GM12878 (cell line): ENCODE measurements around the gene PPT2. TPM values are rescaled to one million over a fixed set of nuclear protein-coding genes. Genes with fewer than 3 reads are reported as not detected.

Experiments used
- ATAC-seq: fragments of 200-7000 bp; cut with Tn5 transposase; 3 replicates; pipeline ENCODE4 v1.9.1; 2020; ENCODE audit warnings: mild to moderate bottlenecking, moderate library complexity
- BruUV-seq: library from RNA; stranded (reverse); fragments of 400-500 nt; replicated peaks from 2 replicates; lab custom pipeline; 2021; lab: Mats Ljungman, UMichigan
- CTCF ChIA-PET: fragments of 300-600 bp; sonication (Branson Sonifier 250); formaldehyde crosslinking; extraction: SDS; loops from one replicate; lab custom pipeline; 2021; ENCODE audit warnings: inconsistent platforms; lab: Yijun Ruan, JAX
- POLR2A ChIA-PET: fragments of 350-600 bp; formaldehyde crosslinking; extraction: SDS; loops from one replicate; lab custom pipeline; 2021; ENCODE audit warnings: inconsistent platforms; lab: Charles Lee
- RAD21 ChIA-PET: fragments of 300-600 bp; sonication (Branson Sonifier 250); formaldehyde crosslinking; loops from one replicate; lab custom pipeline; 2023; ENCODE audit warnings: antibody characterized with exemption; ENCODE audit not compliant: unreplicated experiment; lab: Charles Lee
- SMC1A ChIA-PET: fragments of 300-600 bp; sonication (Branson Sonifier 250); formaldehyde crosslinking; loops from one replicate; lab custom pipeline; 2023; ENCODE audit not compliant: unreplicated experiment, uncharacterized antibody; lab: Charles Lee
- DNase-seq: peaks from one replicate; pipeline ENCODE4 v3.0.0-alpha.2; 2011; ENCODE audit warnings: low read depth, low spot score
- FAIRE-seq: peaks from 3 replicates; lab custom pipeline; 2011; peaks lifted over from hg19 to GRCh38; lab: Jason Lieb, UNC
- H2AFZ ChIP-seq: 2 replicates; pipeline ENCODE4 v1.6.0; 2011; ENCODE audit warnings: low read depth, low read length, control low read depth; ENCODE audit not compliant: control insufficient read depth
- H3K27ac ChIP-seq: 2 replicates; pipeline ENCODE4 v1.5.1; 2011; ENCODE audit warnings: control low read depth; ENCODE audit not compliant: control insufficient read depth, insufficient read depth
- H3K27me3 ChIP-seq, 2 experiments: replicated peaks in 1 of 2; 2 replicates each; pipeline versions ENCODE4 v1.6.0 to v1.6.1; 2011; ENCODE audit warnings: low read length in 1 of 2; ENCODE audit not compliant: control insufficient read depth in 2 of 2, insufficient read depth in 2 of 2
- H3K36me3 ChIP-seq, 2 experiments: 2 replicates each; pipeline ENCODE4 v1.5.1; 2011; ENCODE audit warnings: low read length in 1 of 2; ENCODE audit not compliant: control insufficient read depth in 2 of 2, insufficient read depth in 2 of 2
- H3K4me1 ChIP-seq: 2 replicates; pipeline ENCODE4 v1.6.1; 2011; ENCODE audit warnings: mild to moderate bottlenecking, low read length, moderate library complexity, mixed read lengths; ENCODE audit not compliant: control insufficient read depth, insufficient read depth
- H3K4me2 ChIP-seq: 2 replicates; pipeline ENCODE4 v1.6.0; 2011; ENCODE audit warnings: control low read depth; ENCODE audit not compliant: control insufficient read depth, insufficient read depth
- H3K4me3 ChIP-seq: fragments of 200-600 bp; sonication (generic); 2 replicates; pipeline ENCODE4 v1.5.1; 2016
- H3K79me2 ChIP-seq: 2 replicates; pipeline ENCODE4 v1.6.0; 2011; ENCODE audit warnings: low read length; ENCODE audit not compliant: control insufficient read depth, insufficient read depth
- H3K9ac ChIP-seq: 2 replicates; pipeline ENCODE4 v1.8.0; 2011; ENCODE audit warnings: low read length, control low read depth, mixed read lengths; ENCODE audit not compliant: control insufficient read depth, insufficient read depth
- H3K9me3 ChIP-seq: replicated peaks from 3 replicates; pipeline ENCODE4 v1.5.1; 2011; ENCODE audit warnings: mild to moderate bottlenecking, low read length; ENCODE audit not compliant: control insufficient read depth, insufficient read depth
- H4K20me1 ChIP-seq: 2 replicates; pipeline ENCODE4 v1.6.0; 2011; ENCODE audit not compliant: control insufficient read depth, insufficient read depth
- HCFC1 ChIP-seq: fragments of 150-350 bp; IDR thresholded peaks from 2 replicates; pipeline ENCODE4 v1.6.1; 2014; ENCODE audit warnings: low read length
- RAD21 ChIP-seq: IDR thresholded peaks from 2 replicates; pipeline ENCODE4 v1.6.1; 2011; ENCODE audit warnings: mild to moderate bottlenecking, low read depth, low read length, moderate library complexity; ENCODE audit not compliant: insufficient read depth
- REST ChIP-seq: IDR thresholded peaks from 2 replicates; pipeline ENCODE4 v1.6.1; 2012; ENCODE audit warnings: mild to moderate bottlenecking, low read depth, low read length
- ZBTB4 ChIP-seq: fragments of 450-650 bp; formaldehyde crosslinking; IDR thresholded peaks from 2 replicates; pipeline ENCODE4 v1.4.0; 2022; ENCODE audit warnings: mild to moderate bottlenecking, moderate library complexity
- WGBS: methylation state at CpG from one replicate; pipeline ENCODE4 v1.1.6; 2016; ENCODE audit warnings: low lambda C conversion rate; ENCODE audit not compliant: insufficient replicate concordance, insufficient coverage; ENCODE audit errors: missing lambda C conversion rate; 5-methylcytosine and 5-hydroxymethylcytosine counted together
- in situ Hi-C: fragments of 300-500 bp; cut with MboI; formaldehyde crosslinking; loops from 9 replicates; pipeline ENCODE4 v1.14.3; 2018; ENCODE audit warnings: mixed read lengths
- intact Hi-C: fragments of 100-400 bp; cut with micrococcal nuclease; formaldehyde crosslinking; loops from one replicate; pipeline ENCODE4 v1.14.2; 2022; ENCODE audit not compliant: unreplicated experiment
- polyA plus RNA-seq, 11 experiments: library from polyadenylated mRNA; depleted of rRNA in 4 of 11; unstranded in 6 of 11; stranded (reverse) in 5 of 11; fragments of >200 nt; fragmentation: Nextera tagmentation in 4 of 11; fragmentation: Illumina TruSeq in 1 of 11; extraction: Ambion mirVana in 4 of 11; extraction: Trizol in 1 of 11; gene quantifications; 1 replicate in 1 of 11; 2 replicates in 10 of 11; pipeline versions ENCODE4 v1.2.1 to v1.2.3, GENCODE V29; 2011 to 2016; ENCODE audit warnings: inconsistent platforms in 2 of 11, missing spikeins in 2 of 11, low read depth in 1 of 11
- total RNA-seq, 4 experiments: library from RNA; depleted of rRNA in 3 of 4; stranded (reverse); fragments of >200 nt in 3 of 4; fragmentation: Illumina TruSeq in 1 of 4; extraction: Trizol in 1 of 4; gene quantifications; 2 replicates each; pipeline versions ENCODE4 v1.2.1 to v1.2.3, GENCODE V29; 2013 to 2021
- TF ChIP-seq, protein P1 (sequence below): IDR thresholded peaks from 2 replicates; pipeline ENCODE4 v1.6.1; 2012; ENCODE audit warnings: low read depth, low read length, improper control_type of control experiment
- TF ChIP-seq, protein P2 (sequence below): fragments of 450-650 bp; formaldehyde crosslinking; IDR thresholded peaks from 2 replicates; pipeline ENCODE4 v1.4.0; 2020; ENCODE audit warnings: mild to moderate bottlenecking, moderate library complexity

Gene PPT2
- total and polyA plus RNA-seq, 10 of the 15 experiments (the other 5 are each of a cell fraction or from before 2014, with no cell fraction given), result 1.3 to 25.5 (median 5.5) TPM

DNA sequence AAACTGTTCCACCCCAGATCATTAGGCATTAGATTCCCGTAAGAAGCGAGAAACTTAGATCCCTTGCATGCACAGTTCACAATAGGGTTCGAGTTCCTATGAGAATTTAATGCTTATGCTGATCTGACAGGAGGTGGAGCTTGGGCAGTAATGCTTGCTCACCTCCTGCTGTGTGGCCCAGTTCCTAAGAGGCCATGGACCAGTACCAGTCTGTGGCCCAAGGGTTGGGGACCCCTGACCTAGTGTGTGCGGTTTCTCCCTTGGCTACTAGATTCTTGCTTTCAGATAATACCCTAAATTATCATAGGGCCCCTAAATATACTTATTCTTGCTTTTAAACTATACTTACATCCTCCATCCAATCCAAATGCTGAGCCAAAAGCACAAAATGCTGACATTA is 40.4 kb downstream of the PPT2 start:
- intact Hi-C loops, result no loop called here
- SMC1A ChIA-PET, result interaction anchor here (1.0 to 1.9 kb wide), 2 partner anchors 18 to 79 kb away, joined by 3 to 13 read pairs; partner anchors contain the start of gene AGPAT1

More for the DNA sequence above, 40.4 kb downstream of the PPT2 start:
- H3K9me3 ChIP-seq, result no peaks in the 10 kb centered on the region
- ChIA-PET CTCF (interaction anchor here (1.0 to 4.2 kb wide), 5 partner anchors 15 to 76 kb away, joined by 3 to 35 read pairs (median 16); partner anchors contain the start of genes ATF6B and FKBPL), RAD21 (interaction anchor here (1.6 kb wide), 2 partner anchors 51 to 245 kb away, joined by 4 to 10 read pairs; partner anchors contain the start of gene HLA-DRA), POLR2A (interaction anchor here (2.6 to 6.6 kb wide), 2 partner anchors 17 to 66 kb away, joined by 51 to 69 read pairs; partner anchors contain the start of genes AGPAT1, ATF6B, FKBPL and RNF5)
- no peak overlapping the region for H2AFZ ChIP-seq
- no peak for FAIRE-seq
- peak overlapping the region; percentile 13; the same call in 1 of the 2 replicates for H3K9ac ChIP-seq
- in situ Hi-C loops, result no loop called here
- peaks cover 26% of the 10 kb centered on the region for H3K4me1 ChIP-seq
- peak overlapping the region; percentile 86 for H3K27ac ChIP-seq
- 96% methylated on average over 4 of the region's 4 CpGs for WGBS
- BruUV-seq, result no TSS peak
- no peak for DNase-seq
- peaks cover 39% of the 10 kb centered on the region for H3K79me2 ChIP-seq
- no peak overlapping the region for H3K4me3 ChIP-seq
- TF ChIP-seq HCFC1 (no peak), ZBTB4 (no peak), REST (no peak), RAD21 (no peak)
- TF ChIP-seq, protein P1, sequence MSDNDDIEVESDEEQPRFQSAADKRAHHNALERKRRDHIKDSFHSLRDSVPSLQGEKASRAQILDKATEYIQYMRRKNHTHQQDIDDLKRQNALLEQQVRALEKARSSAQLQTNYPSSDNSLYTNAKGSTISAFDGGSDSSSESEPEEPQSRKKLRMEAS, result no peak
- TF ChIP-seq, protein P2, sequence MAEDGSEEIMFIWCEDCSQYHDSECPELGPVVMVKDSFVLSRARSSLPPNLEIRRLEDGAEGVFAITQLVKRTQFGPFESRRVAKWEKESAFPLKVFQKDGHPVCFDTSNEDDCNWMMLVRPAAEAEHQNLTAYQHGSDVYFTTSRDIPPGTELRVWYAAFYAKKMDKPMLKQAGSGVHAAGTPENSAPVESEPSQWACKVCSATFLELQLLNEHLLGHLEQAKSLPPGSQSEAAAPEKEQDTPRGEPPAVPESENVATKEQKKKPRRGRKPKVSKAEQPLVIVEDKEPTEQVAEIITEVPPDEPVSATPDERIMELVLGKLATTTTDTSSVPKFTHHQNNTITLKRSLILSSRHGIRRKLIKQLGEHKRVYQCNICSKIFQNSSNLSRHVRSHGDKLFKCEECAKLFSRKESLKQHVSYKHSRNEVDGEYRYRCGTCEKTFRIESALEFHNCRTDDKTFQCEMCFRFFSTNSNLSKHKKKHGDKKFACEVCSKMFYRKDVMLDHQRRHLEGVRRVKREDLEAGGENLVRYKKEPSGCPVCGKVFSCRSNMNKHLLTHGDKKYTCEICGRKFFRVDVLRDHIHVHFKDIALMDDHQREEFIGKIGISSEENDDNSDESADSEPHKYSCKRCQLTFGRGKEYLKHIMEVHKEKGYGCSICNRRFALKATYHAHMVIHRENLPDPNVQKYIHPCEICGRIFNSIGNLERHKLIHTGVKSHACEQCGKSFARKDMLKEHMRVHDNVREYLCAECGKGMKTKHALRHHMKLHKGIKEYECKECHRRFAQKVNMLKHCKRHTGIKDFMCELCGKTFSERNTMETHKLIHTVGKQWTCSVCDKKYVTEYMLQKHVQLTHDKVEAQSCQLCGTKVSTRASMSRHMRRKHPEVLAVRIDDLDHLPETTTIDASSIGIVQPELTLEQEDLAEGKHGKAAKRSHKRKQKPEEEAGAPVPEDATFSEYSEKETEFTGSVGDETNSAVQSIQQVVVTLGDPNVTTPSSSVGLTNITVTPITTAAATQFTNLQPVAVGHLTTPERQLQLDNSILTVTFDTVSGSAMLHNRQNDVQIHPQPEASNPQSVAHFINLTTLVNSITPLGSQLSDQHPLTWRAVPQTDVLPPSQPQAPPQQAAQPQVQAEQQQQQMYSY, result no peak
- TF ChIP-seq, all 136 proteins: peak for 0
- H3K36me3 ChIP-seq, result no peaks in the 10 kb centered on the region; a peak in 1 of 4 replicates
- no peak for ATAC-seq
- no peaks in the 10 kb centered on the region for H4K20me1 ChIP-seq
- H3K4me2 ChIP-seq, result peak overlapping the region; percentile 93
- no peaks in the 10 kb centered on the region for H3K27me3 ChIP-seq
